HG02943 (cell line): Measurements from ENCODE around the gene EN2.
"Not testable (repeated sequence)": the region's sequence is repeated elsewhere in the genome, so short reads cannot be mapped to it uniquely, and the experiment has no call there.

ENCODE experiments used
- ATAC-seq: cut with Tn5 transposase; IDR thresholded peaks from one replicate; pipeline ENCODE4 v1.9.1; 2021; ENCODE audit warnings: mild to moderate bottlenecking, low read depth, moderate library complexity; ENCODE audit not compliant: unreplicated experiment

EN2 gene

DNA sequence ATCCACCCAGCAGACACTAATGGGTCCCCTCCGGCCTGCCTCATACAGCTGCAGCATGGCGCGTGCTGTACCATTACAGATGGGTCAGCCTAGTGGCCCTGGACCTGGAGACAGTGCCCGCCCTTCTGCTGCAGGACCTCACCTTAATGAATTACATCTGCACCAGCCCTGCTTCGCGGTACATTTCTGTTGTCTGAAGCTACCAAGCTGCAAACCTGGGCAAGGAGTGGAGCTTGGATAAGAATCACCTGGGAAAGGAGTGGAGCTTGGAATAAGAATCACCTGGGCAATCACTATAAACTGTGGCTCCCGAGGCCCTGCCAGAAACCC lies 33.0 kb upstream of the EN2 start:
- ATAC-seq, result no peak

DNA sequence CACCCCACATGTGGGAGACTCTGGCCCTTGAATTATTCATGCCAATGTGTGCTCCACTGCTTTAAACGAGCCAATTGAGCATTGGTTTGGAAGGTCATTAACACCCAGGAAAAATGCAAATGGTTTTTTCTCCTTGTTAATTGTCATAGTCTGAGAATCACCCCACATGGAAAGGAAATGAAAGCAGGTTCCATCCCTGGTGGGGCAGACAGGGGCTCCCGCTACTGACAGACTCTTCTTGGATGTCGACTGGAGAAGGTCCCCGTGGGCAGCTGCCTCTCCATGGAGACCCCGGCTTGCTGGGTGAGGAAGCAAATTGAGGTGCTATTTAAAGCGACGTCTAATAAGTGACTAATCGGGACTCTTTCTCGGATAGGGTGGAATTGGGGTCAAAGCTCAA lies 32.0 kb upstream of the EN2 start:
- ATAC-seq, result no peak

DNA sequence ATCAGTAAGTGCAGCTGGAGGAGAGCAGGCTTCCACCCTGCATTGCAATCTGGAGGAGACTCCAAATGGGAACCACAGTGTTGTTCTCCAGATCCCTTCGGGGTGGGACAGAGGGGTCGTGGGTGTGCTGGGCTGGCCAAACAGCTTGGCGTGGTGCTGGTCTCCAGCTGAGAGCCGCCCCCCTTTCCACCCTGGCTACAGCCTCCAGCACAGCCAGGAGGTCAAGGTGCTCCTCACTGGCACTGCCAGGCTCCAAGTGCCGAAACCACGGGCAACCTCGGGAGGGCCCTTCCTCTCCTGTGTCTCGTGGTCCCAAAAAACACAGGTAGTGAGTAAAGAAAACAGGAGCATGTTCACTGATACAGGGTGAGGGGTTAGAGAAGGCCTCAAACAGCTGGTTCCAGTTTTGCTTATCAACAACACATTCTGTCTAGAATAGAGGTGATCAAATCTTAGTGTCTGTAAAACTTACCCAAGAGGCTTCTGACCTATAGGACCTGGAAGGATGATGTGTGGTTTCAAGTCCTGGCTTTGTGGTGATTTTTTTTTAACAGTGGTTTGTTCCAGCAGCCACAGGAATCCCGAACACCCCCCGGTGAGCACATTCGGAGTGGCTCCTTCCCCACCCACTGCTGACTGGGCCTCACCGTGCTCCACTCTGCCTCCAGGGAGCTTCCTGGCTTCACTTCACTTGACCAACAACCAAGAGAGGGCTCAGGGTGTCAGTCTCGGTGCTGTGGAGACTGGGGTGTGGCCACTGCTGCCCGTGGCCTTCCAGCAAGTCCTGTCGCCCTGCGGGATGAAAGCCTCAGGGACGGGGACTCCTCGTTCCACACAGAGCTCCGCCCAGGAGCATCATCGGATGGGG lies 31.2 kb upstream of the EN2 start:
- no peak for ATAC-seq

DNA sequence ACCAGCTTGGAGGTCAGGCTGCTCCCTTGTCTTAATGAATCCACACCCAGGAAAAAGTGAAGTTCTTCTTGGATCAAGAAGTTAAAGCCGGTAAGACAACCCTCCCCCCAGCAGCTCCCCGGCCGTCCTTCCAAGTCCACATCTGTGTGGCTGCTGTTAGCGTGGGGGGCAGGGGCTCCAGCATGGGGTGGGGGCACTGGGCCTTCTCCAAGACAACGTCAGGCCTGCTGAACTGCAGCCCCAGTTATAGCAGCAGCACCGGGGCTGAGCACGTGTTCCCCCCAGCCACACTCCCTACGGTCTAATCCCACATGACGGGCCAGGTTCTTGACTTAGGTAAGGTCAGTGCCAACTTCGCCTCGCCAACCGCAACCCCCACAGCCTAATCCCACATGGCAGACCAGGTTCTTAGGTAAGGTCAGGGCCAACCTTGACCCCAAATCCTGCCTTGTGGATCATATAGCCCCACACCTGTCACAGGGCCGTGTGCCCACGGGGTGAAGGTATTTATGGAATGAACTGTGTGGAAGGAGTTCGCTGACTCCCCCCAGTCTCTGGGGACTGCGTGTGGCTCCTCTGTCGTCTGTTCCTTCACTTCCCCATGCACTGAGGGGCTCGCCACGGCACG lies 30.4 kb upstream of the EN2 start:
- ATAC-seq, result no peak

DNA sequence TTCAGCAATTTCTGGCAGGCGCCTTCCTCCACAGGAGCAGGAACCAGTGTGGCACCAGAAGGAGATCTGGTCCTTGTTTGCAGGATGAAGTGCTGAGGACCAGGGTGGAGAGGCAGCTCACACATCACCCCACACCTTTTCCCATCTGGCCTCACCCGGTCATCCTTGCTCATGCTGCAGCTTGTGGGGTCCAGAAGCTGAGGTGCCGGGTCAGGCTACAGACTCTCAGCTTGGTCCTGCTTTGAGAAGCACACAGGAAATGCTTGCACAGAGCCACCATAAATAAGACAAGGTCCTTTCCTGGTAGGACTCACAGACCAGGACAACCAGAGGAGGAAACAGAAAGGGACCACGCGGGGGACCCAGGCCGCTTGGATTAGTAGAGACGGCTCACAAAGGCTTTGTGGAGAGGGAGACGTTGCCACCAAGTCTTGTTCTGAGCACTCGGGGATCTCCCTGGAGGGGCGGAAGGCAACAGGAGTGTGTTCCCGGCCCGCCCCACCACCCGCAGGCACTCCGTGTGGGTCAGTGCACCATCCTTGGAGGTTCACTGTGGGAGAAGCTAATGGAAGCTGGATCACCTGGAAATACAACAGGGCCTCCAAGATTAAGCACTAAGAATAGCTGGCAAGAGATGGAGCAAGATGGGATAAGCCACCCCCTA lies 29.6 kb upstream of the EN2 start:
- no peak for ATAC-seq

DNA sequence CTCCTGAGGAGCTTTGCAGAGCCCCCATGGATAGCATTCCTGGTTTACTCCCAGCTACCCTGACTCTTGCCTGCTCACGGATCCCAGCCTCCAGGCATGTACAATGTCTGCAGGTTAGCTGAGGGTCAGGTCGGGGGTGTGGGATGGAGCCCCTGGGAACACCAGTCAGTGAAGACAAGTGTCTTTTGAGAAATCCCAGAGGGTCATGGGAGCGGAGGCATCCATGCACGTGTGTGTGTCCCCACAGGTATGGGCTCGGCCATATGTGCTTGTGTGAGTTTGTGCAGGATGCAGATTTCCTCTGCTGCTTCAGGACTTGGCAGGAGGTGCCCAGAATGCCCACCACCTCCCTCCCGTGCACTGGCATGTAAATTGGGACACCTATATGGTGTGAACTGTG lies 28.3 kb upstream of the EN2 start:
- no peak for ATAC-seq

DNA sequence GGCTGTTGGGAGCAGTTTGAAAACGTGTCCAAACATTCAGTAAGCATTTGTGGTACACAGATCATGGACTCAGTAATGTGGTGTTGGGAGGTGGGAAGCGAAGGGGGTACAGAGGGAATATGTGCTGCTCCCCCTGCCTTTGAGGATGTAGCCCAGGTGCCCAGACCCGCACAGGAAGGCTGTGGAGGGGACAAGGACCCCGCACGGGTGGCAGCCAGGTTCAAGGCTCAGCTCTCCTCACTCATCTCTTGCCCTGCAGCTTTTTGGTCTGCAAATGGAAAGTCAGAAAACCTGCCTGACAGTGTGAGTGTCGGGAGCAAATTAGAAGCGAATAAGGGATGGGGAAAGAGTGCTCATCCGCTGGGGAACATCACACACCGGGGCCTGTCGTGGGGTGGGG lies 27.3 kb upstream of the EN2 start:
- ATAC-seq, result no peak

DNA sequence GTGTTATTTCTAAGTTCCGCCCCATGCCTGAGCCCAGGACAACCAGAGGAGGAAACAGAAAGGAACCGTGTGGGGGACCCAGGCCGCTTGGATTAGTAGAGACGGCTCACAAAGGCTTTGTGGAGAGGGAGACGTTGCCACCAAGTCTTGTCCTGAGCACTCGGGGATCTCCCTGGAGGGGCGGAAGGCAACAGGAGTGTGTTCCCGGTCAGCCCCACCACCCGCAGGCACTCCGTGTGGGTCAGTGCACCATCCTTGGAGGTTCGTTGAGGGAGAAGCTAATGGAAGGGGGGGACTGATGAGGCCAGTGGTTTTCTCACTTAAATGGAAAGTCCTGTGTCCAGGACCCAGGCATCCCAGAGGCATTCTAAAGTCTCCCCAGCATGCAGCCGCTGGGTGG lies 26.7 kb upstream of the EN2 start:
- ATAC-seq, result no peak

DNA sequence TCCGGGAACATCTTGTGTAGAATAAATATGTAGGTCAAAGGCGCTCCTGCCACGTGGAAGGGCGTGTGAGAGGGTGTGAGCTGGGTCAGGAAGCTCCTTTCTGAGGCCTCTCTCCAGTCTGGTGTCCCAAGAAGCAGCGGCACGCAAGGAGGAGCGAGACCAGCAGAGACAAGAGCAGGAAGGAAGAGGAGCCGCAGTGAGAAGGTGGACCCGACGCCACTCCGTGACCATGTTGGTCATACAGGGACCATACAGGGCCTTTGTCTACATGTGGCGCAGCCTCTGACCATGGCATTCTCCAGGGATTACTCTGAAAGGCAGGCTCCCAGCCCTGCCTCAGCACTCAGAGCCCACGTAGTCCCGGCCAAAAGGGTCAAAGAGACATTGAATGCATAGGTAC lies 26.2 kb upstream of the EN2 start:
- ATAC-seq, result no peak

DNA sequence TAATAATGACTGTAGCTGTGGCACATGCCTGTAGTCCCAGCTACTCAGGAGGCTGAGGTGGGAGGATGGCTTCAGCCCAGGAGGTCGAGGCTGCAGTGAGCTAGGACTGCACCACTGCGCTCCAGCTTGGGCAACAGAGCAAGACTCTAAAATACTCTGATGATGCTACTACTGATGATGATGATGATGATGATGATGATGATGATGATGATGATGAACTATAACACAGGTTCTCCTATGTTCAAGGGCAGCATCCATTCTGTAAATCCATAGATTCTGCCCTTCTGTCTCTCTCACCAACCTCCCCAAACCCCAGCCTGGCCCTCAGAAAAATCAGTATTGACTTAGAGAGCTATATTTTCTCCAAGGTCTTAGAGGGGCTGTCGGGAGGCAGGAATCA lies 22.8 kb upstream of the EN2 start:
- ATAC-seq, result no peak

DNA sequence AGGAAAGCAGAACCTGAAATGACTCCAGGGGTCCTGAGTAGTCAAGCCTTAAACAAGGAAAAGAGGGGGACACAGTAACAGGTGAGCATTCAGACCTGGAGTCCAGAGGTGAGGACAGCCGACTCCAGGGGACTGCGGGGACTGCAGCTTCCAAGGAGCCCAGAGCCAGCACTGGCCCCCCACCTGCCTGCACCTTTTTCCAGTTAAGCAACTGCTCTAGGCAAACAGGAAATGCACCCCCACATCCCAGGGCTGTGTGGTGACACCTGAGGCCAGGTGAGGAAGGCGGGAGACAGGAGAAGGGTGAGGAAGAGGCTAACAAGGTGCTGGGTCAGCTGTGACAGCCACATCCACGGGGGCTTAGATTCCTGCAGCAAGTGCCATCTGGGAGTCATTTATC lies 20.1 kb upstream of the EN2 start:
- no peak for ATAC-seq

DNA sequence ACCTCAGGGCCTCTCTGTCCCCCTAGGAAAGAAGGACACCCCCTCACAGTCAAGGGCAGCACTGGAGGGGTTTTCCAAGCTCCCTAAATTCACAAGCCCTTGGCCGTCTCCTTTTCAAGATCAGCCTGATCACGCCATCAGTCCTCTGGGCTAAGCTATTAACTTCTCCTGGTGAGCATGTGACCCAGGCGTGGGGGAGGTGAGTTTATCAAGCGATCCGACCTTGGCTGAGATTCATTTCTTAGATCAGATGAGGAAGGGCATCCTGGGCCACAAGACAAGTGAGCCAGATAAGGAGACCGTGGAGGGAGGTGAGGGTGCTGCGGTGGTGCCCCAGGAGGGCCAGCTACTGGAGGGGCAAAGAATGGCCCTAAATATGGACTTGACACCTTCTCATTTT lies 19.2 kb upstream of the EN2 start:
- ATAC-seq, result no peak

DNA sequence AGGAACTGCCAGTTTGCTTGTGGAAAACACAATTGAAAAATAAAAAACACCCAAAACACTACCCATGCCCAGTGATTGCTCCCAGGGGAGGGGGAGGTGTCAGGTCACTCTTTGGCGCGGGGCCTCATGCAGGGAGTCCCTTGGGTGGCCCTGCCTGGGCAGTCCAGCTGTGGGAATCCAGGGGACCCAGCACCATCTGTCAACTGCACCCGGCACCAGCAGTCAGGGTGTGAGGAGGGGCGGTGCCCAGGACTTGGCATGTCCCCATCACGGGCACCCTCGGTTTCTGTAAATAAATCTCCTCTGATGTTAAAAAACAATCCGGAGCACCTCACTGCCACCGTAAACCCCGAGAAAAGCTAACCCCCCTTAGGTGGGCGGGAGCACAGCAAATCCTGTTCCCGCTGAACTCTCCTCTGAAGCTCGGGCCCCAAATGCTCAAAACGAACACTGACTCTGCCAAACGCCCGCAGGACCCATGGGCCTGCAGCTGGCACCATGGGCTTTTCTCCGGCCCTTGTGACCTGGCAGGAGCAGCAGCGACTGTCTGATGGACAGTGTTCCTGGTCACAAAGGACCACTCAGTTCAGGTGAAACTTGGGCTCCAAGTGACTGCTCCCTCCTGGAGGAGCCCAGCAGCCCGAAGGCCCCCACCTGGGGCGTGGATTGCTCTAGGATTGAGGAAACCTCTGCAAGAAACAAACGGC lies 18.5 kb upstream of the EN2 start:
- no peak for ATAC-seq

DNA sequence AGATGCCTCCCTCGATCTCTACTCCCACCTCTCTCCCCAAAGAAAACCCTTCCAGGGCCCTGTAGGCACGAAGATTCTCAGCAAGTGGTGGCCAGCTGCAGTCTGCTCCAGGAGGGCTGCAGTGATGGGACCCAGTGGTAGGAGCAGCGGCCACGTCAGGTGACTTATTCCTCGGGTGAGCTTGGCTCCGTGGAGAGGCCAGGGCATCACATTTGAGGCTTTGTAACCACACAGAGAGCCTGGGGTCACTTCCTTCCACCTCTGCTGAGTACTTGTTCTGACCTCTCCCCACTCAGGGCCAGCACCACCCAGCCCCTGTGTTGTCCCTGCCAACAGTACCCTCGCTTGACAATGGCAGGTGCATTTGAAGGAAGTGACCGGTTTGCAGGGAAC lies 17.9 kb upstream of the EN2 start:
- ATAC-seq, result no peak

DNA sequence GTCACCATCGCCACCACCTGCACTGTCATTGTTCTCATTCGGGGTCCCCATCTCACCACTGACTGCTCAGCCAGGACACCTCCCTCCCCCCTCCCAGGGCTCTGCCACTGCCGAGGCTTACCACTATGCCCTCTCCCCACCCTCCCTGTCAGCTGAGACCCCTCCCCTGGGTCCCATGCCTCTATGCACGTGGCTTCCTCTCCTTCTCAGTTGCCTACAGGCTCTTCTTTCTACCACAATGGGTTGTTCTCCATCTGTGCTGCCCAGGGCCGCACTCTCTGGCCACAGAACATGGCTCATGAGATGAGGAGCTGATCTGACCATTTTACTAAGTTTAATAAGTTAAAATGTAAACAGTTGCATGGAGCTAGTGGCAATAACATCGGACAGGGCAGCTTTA lies 16.1 kb upstream of the EN2 start:
- ATAC-seq, result no peak

DNA sequence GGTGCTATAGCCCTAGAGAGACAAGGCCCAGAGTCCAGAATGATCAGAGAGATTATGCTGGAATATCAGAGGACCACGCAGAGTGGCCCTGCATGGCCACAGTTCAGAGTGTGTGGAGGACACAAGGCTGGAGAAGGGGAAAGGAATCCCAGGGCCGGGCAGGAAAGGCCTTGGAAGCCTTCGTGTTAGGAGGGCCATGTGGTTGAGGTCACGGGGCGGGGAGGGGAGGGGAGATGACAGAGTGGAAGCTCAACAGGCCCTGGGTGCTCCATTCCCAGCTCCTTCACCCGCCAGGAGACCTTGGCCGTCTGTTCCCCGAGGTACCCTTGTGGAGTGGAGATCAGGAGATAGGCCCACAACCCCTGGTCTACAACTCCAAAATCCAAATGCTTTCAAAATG lies 13.2 kb upstream of the EN2 start:
- no peak for ATAC-seq

DNA sequence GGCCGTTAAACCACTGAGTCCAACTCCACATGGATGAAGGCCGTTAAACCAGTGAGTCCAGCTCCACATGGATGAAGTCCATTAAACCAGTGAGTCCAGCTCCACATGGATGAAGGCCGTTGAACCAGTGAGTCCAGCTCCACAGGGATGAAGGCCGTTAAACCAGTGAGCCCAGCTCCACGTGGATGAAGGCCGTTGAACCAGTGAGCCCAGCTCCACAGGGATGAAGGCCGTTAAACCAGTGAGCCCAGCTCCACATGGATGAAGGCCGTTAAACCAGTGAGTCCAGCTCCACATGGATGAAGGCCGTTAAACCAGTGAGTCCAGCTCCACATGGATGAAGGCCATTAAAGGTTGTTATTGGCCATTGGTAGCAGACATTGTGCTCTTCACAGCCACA lies 12.3 kb upstream of the EN2 start:
- not testable (repeated sequence) for ATAC-seq

DNA sequence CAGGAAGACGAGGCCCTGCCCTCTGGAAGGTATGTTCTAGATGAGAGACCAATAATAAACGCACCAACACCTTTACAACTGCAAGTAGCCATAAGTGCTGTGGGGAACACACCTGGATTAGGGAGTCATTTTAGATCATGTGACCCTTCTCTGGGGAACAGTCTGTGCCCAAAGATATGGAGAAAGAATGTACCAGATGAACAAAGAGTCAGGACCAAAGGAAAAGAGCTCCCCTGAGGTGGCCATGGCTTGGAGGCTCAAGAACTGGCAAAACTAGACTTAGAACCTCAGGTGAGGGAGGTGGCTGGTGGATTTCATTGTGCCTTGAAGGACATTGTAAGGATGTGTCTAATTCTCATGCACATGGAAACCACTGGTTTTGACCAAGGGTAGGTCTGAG lies 10.3 kb upstream of the EN2 start:
- ATAC-seq, result no peak

DNA sequence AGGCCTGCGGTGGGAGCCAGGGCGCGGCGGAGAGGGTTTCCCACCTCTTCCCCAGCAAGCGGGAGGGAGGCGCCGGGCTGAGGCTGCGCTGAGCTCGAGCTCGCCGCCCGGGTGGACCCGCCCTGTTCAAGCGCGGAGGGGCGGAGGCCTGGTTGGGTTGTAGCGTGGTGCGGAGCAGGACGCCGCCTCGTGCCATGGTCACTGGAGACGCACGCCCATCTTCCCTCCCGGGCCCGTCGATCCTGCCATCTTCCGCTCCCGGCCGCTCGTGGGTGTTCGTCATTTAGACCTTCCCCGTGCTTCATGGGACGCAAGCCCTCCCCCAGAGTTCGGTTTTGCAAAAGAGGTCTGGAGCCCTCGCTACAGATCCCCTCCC lies 9.3 kb upstream of the EN2 start:
- ATAC-seq, result no peak

DNA sequence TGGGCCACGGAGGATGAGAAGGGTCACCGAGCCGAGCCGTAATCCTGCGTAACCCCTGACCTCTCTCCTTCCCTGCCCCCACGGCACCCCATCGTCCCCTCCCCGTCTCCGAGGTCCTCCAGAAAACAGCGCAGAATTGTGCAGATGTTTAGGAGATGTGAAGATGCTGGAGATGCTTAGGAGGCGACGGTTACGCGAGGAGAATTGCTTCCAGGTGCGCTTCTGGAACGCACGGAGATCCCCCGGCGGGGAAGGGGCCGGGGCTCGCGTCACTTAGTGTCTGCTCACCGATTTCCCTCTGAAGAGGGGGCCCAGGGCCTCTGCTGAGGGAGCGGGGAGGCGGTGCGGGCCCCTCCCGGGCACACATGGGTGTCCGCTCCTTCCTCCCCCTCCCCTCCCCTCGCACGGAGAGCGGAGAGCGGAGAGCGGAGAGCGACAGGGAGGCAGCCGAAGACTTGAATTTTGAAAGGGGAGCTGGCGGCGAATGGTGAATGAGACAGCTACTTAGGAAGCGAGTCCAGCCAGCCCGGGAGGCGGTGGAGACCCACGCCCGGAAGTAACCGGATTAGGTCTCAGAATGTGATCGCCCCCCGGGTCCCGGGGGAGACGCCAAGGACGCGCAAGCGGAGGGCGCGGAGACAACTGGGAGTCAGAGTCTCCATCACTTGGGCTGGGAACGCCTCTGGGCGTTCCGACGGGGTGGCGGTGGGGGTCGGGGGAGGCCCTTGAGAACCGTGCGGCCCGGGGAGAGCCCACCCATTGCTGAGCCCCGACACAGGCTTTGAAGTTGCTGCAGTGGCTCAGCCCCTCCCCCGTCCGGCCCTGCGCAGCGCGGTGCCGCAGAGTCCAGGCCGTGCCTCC lies 8.7 kb upstream of the EN2 start:
- no peak for ATAC-seq
